SKM-1 (cell line): ENCODE results near the gene ATP9B.
"Not testable (repeated sequence)": the region's sequence is repeated elsewhere in the genome, so short reads cannot be mapped to it uniquely, and the experiment has no call there.

ENCODE experiments used
- DNase-seq: peaks from one replicate; lab custom pipeline; 2025; ENCODE audit not compliant: unreplicated experiment; lab: John Stamatoyannopoulos, UW

Gene ATP9B

DNA sequence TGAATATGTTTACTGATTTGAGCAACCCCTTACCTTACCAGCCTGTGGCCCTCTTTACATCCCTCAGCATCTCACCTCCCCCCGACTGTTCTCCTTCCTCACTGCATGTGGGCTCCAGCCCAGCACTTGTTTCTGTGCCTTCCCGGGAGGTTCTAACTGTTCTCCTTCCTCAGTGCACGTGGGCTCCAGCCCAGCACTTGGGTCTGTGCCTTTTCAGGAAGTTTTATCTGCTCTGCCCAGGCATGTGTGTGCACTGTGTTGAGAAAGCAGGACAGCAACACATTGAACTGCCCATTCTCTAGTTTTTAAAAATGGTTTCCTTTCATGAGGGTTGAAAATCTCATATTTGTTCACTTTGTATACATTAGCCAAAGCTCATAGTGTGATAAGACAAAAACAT lies 158.4 kb downstream of the ATP9B start:
- DNase-seq: no peak

DNA sequence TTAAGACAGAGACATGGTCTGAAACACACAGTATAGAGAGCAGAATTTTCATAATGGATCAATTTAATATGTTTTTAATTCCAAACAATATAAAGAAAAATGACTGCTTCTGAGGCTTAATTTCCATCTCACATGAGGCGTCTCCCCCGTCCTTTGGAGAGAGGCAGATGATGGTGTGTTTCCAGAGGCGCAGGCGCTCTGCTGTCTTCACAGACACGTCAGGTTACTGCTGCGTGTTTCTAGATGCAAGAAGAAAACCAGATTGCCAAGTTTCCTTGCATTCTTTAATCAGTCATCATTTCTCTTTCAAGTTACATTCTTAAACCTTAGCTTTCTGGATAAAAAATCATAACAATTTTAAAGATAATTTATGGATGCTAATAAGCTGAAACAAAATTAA lies 160.2 kb downstream of the ATP9B start:
- DNase-seq: no peak

DNA sequence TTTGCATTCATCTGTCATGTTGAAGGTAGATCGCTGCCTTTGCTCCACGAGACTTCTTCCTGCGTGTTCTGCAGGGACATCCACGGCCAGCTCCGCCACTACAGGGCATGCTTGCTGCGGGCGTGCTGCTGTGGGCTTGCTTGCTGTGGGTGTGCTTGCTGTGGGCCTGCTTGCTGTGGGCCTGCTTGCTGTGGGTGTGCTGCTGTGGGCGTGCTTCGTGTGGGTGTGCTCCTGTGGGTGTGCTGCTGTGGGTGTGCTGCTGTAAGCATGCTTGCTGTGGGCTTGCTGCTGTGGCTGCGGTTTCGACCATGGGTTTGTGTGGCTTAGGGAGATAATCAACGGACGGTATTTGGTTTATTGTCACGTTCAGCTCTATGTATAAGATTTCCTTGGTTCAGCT lies 165.2 kb downstream of the ATP9B start:
- no peak for DNase-seq

DNA sequence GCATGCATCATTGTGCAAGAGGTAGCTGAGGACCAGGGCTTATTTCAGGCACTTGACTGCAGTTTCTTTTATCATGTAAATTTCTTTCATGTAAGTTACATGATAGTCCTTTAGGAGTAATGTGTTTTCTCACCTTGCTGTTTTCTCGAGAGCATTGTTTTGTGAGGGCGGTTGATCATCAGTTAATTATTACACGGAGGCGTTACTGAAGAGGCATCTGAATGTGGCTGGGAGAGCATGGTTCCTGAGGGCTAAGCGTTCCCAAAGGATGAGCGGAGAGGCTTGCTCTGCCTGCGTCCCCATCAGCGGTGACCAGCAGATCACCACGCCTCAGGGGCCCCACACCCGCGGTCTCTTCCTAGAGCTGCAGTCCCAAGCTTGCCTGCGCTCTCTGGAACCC lies 170.4 kb downstream of the ATP9B start:
- no peak for DNase-seq

DNA sequence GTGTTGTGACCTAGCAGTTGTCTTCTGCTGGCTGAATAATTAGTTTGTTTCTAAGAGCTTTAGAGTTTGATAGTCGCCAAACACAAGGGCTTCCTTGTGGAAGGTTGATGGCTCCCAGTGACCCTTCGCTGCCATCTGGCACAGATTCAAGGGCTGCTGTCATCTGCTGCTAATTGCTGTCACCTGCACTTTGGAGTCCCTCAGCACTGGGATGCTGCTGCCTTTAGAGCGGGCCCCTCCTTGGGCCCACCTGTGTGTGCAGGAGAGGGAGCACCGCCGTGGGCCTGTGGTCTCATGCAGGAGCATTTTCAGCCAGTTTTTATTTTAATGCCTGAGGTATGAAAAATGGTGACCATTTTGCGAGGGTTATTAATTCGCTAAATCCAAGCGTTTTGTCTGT lies 172.6 kb downstream of the ATP9B start:
- no peak for DNase-seq

DNA sequence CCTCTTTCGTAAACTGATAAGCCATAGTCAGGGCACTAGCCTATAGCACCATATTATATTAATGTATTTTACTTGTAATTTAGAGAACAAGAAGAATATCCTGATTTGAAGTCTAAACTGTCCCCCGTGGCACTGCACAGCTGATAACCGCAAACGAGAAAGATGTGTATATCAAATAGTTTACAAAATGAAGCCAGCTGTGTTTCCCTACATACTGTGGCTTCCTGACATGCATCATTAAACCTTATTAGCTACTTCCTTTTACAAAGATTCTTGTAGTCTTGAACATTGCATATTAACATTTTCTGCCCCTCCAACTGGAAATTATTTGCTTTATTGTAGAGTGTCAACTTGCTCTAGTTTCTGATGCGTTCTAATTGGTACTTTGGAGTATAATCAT lies 173.1 kb downstream of the ATP9B start:
- no peak for DNase-seq

DNA sequence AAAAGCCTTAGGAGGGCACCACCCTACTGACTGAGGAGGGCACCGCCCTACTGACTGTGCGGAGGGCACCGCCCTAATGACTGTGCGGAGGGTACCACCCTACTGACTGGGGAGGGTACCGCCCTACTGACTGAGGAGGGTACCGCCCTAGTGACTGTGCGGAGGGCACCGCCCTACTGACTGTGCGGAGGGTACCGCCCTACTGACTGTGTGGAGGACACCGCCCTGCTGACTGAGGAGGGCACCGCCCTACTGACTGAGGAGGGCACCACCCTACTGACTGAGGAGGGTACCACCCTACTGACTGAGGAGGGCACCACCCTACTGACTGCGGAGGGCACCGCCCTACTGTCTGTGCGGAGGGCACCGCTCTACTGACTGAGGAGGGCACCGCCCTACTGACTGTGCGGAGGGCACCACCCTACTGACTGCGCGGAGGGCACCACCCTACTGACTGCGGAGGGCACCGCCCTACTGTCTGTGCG lies 176.4 kb downstream of the ATP9B start:
- DNase-seq: no peak

DNA sequence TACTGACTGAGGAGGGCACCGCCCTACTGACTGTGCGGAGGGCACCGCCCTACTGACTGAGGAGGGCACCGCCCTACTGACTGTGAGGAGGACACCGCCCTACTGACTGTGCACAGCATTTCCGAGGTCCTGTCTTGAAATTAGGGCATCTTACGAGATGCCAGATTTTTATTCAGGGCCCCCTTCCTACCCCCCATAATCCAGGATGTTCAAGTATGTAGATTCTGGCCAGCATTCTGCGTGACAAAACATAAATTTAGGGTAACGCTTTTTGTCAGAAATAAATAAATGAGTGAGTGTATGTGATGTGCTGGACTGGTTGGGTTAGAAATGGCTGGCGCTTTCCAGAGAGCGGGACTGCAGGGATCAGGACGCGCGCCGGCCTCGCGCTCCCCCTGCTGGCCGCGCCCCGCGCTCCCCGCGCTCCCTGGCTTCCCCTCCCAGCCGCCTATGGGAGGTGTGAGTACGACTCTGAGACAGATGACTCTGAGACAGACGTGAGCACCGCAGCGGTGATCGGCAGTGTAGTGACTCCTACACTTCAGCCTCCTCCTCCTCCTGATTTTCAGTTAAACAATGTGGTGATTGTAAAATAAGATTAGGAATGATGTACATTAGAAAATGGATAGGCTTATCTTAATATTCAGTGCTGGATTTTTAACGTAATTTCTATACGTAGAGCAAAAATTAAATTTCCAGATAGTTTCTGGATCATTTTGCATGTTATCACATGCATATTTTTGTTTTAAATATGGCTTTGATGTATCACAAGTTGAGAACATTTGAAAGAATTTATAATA lies 177.3 kb downstream of the ATP9B start:
- DNase-seq: peak; percentile 40

DNA sequence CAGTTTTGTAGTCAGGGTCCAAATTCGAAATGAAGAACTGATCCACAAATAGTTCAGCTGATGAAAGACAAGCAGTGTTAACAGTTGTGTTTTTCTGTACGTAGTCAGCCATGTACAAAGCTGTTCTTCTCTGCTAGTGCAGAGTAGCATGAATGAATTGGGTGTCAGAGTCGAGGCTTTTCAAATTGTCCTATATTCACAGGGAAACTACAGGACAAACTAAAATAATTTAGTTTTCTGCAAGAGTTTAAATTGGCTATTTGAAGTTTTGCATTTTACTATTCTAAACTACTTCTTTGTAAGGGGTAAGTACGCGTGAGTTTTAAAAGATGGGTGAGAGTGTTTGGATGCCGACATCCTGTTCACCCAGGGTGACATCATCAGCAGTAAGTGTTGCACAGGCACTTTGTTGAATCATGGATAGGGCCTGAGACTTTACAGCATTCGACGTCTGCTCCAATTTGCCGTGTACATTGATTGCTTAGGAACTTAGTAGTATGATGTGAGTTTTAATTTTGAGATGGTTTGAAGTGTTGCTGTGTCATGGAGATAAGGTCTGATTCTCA lies 179.4 kb downstream of the ATP9B start:
- no peak for DNase-seq

DNA sequence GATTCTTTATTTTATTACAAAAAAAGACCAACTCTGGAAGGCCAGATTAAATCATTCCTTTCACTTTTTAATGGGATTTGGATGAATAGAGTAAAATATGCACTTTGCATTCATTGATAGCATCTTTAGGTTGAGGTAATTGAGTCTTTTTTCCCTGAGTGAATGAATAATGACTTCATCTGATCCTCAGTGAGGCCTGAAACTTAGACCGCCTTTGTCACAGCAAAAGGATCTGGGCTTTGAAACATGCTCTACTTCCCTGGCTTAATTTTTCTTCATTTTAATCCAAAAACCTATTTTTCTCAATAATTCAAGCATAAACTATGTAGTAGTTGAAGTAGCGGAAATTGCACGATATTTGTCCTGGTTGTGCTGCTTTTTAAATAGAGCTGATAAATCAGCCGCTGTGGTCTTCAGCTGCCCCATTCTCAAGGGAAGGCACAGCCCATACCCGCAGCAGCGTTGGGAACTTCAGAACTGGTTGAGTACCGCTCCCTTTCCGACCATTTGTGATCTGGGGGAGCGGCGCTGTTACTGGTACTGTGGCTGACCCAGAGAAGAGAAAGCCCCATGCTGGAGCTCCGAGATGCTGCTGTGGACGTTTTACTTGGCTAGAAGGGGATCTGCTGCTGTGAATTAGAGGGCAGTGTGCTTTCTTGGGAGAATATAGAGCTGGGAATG lies 181.2 kb downstream of the ATP9B start:
- DNase-seq: no peak

DNA sequence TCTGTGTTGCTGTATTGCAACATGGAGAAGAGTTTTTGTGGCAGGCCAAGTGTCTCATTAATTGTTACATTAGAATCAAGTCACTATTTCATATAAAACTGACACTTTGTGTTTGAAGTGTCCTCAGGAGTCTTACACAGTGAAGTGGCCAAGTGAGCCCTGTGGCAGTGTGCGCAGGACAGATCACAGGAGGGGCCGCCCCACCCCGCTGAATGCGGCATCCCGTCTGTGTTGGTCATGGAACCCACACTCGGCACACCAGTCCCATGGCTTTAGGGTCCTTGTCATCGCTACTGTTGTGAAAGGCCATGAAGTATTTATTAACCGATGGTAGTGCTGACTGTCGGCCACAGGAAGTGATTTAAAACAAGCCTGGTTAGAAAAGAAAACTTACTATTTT lies 181.8 kb downstream of the ATP9B start:
- DNase-seq: no peak

DNA sequence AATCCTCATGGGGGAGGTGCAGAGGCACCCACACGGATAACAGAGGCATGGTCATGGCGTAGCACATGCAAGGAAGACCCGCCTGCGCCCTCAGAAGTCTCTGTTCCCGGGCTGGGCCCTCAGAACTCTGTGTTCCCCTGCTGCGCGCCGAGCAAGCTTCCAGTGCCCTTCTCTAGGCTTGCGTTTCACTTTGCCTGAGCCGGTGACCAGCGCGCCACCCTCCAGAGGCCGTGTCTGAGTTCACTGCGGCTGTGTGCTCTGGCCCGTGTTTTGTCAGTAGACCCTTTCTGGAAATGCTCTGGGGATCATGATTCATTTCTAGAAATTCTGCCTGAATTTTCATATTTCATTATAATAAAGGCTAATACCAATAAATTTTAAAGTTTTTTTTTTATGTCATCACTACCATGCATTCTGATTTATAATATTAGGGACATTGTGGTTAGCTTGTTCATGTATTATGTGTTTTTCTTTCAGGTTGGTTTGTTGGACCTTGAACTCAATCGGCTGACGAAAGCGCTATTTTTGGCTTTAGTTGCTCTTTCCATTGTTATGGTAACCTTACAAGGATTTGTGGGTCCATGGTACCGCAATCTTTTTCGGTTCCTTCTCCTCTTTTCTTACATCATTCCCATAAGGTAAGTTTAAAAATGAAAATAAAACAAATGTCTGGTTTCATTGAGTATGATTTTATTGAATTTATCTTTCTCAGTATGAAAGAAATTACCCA lies 183.9 kb downstream of the ATP9B start:
- DNase-seq: no peak

DNA sequence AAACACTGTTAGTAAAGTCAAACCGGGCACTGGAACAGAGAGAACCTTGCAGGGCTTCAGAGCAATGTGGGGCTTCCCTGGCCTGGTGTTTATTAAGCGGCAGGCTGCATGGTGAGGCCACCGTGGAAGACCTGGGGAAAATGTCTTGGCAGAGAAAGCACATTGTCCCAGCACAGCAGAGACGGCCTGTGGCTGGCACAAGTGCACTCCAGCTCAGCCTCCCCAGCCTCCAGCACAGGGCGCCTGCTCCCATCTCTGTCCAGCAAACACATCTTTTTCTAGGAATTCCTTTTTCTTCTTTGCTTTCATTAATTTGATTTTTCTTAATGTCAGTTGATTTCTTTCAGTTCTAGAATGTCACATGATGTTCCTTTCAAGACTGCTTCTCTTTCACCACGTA lies 188.3 kb downstream of the ATP9B start:
- DNase-seq: no peak

DNA sequence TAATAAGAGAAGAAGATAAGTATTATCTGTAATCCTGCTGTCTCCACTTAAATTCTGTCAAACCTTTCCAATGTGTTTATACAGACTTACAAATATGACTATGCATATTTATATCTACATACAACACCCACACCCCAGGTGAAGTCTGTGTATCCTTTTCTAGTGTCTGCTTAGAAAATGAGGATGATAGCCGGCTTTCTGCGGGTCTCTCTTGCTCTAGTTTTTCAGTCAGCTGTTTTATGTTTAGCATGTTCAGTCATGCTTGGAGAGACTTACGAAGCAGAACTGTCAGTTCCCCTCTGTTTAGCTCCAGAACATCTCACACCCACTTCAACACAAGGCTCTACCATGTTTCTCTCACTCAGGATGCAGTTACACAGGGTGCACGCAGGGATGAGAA lies 189.3 kb downstream of the ATP9B start:
- no peak for DNase-seq

DNA sequence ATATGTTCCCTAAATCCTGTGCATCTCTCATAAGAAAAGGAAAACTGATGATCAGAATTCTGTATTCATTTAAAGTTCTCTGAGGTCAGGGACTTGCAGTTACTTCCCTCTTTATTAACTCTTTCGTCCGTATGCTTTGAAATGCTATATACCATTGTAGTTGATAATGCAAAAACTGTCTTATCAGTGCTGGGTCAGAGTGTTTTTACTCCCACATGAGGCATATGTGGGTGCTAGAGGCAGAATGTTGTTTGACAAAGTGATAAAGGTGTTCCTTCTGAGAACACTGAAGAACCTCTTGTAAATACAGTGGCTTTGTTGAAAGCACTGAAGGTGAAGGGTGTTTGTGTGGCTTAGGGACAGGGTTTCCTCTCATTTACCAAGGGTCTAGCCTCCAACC lies 190.0 kb downstream of the ATP9B start:
- no peak for DNase-seq

DNA sequence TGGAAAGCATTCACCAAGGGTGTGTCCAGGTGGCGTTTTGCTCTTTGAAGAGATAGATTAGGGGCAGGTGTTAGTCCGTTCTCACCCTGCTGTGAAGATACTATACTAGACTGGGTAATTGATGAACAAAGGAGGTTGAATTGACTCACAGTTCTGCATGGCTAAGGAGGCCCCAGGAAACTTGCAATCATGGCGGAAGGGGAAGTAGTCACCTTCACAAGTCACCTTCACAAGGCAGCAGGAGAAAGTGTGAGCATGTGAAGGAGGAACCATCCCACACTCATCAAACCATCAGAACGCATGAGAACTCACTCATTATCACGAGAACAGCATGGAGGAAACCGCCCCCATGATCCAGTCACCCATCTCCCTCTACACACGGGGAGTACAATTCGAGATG lies 190.8 kb downstream of the ATP9B start:
- DNase-seq: no peak

DNA sequence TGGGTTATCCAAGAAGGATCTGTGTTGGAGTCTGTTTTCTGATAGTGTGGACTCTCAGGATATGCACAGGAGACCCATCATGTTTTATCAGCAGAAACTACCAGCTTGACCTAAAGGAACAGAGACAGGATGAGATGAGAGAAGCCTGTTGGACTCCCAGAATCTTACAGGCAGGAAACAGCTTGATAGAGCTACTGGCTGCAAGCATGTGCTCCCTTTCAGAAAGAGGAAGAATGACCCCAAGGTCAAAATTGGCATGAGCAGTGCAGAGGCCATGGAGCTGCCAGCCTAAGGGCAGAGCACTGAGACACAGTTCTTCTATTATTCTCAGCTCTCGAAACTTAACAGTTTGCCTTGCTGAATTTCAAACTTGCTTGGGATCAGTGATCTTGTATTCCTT lies 191.3 kb downstream of the ATP9B start:
- peak; percentile 13 for DNase-seq

DNA sequence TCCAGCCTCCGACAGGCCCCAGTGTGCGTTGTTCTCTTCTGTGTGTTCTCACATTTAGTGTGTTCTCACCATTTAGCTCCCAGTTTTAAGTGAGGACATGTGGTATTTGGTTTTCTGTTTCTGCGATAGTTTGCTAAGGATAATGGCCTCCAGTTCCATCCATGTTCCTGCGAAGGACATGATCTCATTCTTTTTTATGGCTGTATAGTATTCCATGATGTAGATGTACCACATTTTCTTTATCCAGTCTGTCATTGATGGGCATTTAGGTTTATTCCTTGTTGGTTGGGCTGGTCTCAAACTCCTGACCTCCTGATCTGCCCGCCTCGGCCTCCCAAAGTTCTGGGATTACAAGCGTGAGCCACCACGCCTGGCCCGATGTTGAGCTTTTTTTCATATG lies 195.9 kb downstream of the ATP9B start:
- not testable (repeated sequence) for DNase-seq

DNA sequence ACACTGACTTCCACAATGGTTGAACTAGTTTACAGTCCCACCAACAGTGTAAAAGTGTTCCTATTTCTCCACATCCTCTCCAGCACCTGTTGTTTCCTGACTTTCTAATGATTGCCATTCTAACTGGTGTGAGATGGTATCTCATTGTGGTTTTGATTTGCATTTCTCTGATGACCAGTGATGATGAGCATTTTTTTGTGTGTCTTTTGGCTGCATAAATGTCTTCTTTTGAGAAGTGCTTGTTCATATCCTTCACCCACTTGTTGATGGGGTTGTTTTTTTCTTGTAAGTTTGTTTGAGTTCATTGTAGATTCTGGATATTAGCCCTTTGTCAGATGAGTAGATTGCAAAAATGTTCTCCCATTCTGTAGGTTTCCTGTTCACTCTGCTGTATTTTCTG lies 202.6 kb downstream of the ATP9B start:
- DNase-seq: not testable (repeated sequence)

DNA sequence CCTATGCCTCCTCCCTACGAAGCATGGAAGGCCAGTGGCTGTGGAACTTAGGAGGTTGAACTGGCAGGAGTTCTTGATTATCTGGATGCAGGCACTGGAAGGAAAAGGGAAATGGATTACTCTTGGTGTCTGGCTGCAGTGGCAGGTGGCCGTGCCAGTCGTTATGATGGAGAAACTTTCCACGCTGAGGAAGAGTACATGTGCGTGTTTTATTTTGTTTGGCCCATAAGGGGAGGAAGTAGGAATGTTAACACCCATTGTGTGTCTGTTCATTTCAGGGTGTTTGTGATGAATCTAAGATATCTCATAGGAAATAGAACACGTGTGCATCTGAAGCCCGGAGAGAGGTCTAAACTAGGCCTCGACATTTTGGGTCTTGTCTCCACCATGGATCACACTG lies 203.7 kb downstream of the ATP9B start:
- no peak for DNase-seq

DNA sequence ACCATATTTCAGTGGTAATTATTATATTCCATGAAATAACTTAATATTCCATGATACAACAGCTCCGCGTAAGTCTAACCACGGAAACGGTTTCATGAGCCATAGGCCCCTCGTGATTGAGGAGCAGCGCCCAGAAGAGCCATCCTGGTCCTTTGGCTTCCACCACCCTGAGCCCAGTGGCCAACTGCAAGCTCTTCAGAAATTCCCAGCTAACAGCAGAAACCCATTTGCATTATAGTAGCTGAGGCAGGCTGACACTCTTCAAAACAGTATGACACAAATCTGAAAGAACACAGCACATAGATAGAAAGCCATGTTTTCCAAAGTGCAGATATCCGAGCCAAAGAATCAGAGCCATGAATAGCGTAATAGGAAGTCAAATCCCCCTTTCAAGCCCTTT lies 205.6 kb downstream of the ATP9B start:
- no peak for DNase-seq

DNA sequence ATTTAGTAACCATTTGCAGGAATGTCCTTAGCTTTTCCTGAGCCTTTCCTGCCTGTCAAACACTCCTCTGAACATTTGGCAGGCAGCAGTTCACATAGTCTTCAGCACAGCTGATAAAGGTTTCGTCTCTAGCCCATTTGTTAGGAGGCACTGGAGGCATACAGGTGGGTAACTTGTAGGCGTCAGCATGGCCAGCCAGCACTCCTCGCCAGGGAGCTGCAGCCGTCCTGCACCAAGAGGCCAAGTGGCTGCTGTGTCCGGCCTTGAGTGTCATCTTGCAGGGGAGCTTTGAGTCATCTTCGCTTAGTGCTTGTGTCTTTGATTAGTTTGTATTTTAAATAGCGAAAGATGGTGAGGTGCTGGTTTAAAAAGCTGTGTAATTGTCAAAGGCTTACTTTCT lies 206.3 kb downstream of the ATP9B start:
- no peak for DNase-seq
